Stimulated activated CD4-positive, alpha-beta T cell treated with anti-CD3 and anti-CD28 coated beads, Interleukin-4, amount 100 ng/mL, for 1 hour (primary cell): ENCODE results near the gene SPSB3.

ENCODE experiments used
- DNase-seq: peaks from one replicate; pipeline ENCODE4 v3.0.0-alpha.2; 2020

The SPSB3 gene

DNA sequence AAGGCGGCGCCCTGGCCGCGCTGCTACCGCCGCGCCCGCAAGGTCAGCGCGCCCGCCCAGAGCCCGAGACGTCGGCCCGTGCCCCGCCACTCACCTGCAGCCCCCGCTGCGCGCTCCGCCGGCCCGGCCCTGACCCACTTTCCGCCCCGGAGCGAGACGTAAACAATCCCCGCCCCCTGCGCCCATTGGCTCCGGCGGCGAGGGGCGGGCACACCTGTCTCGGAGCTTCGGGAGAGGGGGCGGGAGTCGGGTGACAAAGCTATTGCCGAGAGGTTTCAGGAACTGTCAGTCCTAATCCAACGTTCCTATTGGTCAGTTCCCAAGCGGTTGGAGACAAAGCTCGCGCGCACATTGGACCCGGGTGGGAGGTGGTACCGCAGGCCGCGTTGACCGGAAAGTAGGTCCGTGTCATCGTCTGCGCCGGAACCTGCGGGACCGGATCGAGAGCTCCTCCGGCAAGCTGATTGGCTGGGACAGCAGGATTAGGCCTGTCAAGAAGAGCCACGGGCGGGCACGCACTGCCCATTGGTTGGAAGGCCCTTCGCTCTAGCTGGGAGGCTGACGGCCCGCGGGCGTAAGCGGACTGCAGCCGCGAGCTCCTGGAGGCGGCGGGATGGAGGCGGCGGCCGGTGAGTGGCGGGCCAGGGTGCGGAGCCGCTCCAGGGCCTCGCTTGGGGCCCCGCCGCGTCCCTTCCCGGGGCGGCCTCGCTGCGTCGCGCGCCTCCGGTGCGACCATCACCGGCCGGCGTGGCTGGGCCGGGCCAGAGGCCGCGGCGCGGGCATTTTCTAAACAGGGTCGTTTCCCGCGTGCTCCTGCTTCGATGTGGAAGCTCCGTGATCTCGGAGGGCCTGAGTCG lies at the start of gene SPSB3, which contains the start of gene NUBP2:
SPSB3 (minus strand) TSS at position 164 of the 857 bp plus-strand sequence. CDS start 1,088 bp downstream, outside the sequence.
NUBP2 (plus strand) TSS at position 553 of the 857 bp plus-strand sequence; CDS start at position 614, 61 bp downstream.
- peak; percentile 96 for DNase-seq

DNA sequence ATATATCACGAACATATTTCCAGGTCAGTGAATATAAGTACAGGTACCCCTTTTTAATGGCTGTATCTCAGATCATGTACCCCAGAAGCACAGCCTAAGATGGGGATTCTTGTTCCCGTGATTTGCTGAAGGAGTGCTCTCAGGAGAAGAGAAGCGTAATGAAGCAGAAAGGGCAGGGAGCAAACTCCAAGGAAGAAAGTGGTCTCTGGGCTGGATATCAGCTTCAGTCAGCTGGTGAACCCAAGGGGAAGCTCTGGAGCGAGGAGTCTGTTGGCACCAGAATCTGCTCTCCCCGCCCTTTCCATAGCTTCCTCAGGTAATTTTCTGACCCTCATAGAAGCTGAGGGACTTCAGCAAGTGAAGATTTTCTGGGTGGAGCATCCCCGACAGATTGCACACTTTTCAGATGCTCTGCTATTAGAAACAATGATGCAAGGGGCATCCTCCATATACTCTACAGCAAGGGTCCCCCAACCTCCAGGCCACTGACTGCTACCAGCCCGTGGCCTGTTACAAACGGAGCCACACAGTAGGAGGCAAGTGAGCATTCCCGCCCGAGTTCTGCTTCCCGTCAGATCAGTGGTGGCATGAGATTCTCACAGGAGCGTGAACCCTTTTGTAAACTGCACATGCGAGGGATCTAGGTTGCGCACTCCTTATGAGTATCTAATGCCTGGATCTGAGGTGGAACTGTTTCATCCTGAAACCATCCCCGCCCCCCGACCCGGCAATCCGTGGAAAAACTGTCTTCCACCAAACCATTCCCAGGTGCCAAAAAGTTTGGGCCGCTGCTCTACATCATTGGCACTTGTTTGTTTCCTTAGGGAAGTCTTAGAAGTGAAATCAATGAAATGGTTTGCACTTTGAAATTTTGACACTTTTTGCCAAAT lies 49.1 kb upstream of the SPSB3 start:
- no peak for DNase-seq

DNA sequence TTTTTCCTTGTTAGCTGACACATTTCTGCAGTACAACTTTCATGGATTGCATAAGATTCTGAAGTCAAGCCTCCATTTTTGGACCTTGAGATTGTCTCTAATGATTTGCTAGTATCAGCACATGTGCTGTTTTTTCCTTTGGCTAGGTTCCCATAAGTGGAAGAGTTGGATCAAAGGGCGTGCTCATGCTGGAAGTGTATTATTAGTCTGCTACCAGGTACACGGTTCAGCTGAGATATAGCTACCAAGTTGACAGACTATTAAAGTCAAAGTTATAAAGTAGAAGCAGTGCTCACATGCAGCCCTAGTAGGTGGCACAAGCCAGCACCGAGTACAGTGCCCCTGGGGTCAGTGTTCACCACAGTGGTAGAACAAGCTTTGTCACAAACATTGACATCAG lies 47.8 kb upstream of the SPSB3 start:
- no peak for DNase-seq

DNA sequence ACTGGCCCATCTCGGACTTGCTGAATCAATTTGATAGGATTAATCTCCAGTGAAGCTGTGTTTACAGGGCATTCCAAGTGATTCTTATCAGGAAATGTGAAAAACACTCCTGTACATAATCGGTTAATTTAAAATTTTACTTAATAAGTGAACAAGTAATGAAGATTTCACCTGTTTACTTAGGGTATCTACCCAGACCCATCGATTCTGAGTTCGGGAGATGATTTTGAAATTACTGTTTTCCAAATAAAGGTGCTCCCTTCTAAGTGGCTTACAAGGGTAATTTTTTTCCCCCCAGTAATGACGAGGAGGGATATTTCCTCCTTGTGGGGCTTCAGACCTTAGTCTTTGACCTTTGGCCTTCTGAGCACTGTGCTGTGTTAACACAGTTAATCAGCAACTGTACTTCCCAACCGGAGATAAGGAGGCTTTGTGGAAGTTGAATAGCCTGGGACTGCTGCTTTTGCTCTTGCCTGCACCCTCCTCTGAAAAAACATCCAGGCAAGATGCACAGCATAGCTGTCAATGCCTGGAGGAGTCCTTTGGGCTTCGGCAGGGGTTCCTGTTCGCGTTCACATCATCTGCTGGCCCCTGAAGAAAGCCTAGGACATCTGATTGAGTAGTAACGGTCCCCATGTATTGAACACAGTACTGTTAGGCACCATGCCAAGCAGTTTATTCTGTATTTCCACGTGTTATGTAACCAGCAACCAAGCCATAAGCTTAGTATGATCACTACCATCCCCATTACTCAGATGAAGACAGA lies 46.5 kb upstream of the SPSB3 start:
- DNase-seq: no peak

DNA sequence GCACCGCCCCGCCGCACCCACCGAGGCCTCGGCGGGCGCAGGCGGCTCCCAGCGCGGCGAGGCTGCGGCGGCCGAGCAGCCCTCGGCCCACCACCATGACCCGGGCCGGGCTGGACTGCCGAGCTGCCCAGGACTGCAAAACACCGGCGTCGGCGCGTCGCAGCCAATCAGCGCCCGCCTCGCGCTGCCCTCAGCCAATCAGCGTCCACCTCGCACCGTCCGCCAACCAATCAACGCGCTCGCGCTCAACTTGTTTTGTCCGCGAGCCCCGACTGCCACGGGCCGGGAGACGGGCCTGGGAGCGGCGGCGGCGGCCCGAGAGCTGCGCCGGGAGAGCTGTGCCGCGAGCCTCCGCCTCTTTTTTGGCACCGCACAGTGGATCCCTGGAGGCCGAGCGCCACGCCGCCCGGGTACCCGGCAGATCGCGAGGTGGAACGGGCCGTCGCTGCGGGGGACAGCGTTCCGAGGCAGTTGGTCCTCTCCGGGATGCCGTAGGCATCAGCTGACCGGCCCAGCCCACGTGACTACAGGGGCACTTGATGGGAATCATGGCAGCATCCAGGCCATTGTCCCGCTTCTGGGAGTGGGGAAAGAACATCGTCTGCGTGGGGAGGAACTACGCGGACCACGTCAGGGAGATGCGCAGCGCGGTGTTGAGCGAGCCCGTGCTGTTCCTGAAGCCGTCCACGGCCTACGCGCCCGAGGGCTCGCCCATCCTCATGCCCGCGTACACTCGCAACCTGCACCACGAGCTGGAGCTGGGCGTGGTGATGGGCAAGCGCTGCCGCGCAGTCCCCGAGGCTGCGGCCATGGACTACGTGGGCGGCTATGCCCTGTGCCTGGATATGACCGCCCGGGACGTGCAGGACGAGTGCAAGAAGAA lies 44.6 kb upstream of the SPSB3 start, which contains the start of the genes FAHD1 and HAGH:
FAHD1 (plus strand) TSS at position 516 of the 883 bp plus-strand sequence; CDS start at position 549, 33 bp downstream.
HAGH (minus strand) TSS at position 135 of the 883 bp plus-strand sequence; CDS start at position 97, 38 bp downstream.
- peak; percentile 89 for DNase-seq

DNA sequence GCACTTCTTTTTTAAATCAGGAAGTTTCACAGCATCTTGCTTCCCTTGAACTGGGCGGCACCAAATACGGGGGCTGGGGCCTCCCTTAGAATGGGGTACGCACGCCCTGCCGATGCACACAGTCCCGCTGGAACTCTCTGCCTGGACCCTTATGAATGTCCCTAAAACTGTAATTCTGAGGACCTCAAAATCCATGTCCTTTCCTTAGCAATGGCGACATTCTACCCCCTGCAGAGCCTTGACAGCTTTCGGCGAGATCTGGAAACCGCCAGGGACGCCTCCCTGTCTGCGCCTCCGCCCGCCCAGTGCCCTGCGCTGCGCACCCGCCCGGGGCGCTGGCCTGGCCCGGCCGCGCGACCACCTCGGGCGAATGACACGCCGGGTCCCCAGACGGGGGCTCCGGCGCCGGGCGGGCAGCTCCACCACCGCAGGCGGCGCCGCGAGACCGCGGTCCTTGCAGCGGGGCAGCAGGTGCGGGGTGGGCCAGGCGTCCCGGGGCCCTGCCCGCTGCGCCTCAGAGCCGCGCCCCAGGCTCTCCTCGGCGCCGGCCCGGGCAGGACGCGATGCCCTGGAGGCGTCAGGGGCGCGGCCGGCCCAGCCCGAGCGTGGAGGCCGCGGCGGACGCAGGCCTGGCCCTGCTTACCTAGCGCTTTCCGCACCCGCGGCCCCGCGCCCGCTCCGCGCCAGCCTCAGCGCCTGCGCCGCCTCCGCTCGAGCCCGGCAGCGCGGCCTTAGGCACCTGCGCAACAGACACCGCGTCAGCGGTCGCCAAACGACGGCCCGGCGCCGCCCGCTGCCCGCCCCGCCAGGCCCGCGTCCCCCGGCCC lies 43.7 kb upstream of the SPSB3 start:
- DNase-seq: peak; percentile 73

DNA sequence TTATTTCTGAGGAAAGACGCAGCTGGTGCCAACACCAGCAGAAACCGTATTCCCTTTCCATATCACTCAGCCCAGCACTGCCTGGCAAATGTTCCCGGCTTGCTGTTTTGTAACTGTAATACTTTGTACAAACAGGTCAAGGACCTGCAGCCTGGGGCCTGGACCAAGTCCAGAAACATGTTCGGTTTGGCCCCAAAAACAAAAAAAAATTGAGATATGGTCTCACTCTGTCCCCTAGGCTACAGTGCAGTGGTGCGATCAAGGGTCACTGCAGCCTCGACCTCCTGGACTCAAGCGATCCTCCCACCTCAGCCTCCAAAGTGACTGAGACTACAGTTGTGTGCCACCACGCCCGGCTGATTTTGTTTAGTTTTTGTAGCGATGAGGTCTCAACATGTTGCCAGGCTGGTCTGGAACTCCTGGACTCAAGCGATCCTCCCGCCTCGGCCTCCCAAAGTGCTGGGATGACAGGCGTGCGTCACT lies 43.1 kb upstream of the SPSB3 start:
- no peak for DNase-seq

DNA sequence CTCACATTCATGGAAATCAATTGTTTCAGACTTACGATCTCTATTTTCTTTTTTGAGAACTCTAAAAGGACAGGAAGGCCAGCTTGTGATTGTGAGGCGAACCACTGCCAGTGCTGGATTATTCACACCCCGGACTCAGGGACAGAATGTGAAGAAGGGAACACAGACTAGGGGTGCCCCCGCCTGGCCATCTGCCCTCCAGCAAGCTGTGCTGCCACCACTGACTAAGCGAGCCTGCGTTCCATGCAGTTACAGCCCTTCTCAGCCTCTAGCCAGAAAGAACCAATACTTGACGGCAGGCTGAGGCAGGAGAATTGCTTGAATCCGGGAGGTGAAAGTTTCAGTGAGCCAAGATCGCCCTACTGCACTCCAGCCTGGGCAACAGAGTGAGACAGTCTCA lies 41.5 kb upstream of the SPSB3 start:
- DNase-seq: no peak

DNA sequence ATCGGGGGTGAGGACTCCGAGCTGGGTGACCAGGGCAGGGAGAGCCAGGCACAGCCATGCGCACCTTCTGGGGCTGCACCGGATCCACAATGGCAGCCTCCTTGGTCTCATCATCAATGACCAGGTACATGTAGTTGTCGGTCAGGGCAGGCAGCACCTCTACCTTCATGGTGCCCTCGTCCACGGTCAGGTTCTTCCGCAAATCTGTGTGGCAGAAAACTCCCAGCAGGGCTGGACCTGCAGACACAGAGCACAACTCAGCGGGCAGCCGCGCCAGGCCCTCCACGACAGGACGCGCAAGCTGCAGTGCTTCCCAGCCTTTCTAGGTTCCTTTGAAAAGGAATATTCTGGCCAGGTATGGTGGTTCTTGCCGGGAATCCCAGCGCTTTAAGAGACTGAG lies 40.4 kb upstream of the SPSB3 start:
- DNase-seq: no peak

DNA sequence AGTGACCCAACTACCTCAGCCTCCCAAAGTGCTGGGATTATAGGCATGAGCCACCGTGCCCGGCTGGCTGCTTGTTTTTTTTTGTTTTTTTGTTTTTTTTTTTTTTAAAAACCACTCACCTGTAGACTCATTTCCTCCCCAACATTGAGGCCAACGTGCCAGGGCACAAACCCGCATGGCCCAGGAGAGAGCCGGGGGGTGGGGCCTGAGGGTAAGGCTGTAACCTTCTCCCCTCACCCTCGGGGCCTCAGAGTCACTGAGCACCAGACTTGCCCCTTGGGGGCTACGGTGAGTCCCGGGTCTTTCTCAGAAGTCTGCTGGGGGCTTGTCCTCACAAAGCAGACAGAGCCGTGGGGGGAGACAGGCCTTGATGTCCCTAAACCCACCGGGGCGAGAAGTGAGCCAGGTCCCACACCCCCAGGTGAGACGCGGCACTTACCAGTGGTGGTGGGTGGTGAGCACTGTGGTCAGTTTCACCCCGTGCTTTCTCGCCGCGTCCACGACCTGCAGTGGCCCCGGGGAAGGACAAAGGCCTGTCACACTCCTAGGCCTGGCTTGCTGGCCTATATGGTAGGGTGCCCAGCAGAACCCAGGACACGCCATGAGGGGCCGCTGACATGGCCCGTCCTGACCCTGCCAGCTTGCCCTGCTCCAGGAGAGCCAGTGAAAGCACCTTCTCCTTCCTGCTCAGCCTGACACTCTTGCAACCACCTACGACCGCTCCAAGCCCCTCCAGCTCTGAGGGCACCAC lies 39.7 kb upstream of the SPSB3 start:
- DNase-seq: no peak

DNA sequence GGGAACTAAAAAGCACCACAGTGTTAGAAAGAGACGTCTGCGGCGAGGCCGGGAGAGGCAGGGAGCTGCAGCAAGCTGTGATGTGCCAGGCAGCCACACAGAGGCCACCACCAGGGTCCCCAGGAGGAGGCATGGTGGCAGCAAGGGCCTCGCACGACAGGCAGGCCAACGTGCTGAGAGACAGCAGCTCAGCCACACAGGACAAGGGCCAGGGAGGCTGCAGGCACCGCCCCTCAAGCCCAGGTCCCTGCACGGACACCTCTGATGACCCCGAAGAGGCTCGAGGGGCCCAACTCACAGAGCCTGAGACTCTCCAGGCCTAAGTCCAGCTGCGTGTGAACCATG lies 38.5 kb upstream of the SPSB3 start:
- no peak for DNase-seq

DNA sequence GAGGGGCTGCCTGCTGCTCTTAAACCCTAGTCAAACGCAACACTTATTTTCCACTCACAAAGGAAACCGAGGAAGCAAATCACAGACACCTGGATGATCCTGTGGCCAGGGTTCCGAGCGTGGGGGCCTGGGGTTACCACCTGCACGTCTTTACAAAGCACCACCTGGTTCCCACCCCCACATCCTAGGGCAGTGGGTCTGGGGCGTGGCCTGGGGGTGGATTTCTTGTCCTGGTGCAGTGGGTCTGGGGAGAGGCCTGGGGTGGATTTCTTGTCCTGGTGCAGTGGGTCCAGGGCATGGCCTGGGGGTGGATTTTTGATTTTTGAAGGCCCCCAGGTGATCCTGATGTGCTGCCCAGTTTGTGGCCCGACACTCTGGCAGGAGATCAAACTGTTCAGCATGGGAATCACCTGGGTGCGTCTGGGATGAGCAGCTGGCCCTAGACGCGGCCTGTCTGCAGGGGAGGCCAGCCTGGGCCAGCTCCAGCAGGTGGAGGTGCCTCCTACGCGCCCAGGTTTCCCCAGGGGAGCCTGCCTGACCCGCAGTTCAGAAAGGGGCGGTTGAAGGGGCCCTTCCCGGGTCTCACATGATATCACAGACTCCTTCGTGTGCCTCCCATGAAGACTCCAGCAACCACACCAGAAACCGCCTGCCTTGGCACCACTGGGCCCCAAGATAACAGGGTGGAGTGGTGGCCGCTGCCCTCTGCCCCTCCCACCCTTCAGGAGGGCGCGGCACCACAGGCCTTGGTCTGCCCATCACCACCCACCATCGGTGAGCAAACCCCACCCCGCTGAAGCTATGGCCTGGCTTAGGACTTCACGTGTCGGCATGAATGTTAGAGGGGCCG lies 38.0 kb upstream of the SPSB3 start:
- no peak for DNase-seq

DNA sequence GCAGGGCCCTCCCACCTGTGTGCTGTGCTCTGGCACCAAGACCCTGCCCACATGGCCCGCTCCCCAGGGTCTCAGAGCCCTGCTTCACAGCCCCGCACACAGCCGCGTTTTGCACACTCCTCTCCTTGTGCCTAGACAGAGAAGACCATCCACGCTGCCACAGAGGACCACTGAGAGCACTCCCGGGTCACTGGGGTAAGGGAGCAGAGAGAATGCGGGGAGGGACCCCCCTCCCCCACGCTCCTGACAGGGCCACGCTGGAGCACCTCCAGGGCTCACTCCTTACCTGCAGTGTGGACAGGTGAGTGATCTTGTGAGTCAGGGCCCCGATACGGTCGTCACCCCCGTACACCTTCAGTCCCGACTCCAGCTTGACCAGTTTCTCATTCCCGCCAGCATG lies 37.2 kb upstream of the SPSB3 start:
- no peak for DNase-seq

DNA sequence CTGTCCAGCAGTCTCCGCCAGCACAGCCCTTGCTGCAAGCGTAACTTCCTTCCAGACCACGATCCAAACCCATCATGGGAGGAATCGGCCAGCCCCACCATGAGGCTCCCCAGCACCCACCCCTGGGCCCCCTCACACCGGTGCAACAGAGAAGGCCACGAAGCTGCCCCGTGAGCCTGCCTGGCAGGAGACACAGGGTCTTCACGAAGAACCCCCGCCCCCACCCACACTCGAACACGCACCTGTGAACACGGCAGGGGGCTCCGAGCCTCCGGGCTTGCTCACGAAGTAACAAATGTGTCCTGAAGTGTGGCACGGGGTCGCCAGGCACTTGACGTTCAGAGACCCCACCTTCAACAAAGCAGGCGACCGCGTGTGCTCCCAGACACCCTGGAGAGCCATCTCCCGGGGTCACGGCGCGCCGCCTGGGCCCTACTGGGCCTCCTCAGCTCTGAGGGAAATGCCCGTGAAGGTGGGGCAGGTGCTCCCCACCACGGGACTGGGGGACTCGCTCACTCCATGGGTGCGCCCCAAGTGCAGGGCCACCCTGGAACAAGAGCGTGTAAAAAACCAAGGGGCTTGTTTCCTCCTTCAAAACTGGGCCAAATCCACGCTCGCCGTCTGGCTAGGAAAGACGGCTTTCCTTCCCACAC lies 36.6 kb upstream of the SPSB3 start:
- no peak for DNase-seq

DNA sequence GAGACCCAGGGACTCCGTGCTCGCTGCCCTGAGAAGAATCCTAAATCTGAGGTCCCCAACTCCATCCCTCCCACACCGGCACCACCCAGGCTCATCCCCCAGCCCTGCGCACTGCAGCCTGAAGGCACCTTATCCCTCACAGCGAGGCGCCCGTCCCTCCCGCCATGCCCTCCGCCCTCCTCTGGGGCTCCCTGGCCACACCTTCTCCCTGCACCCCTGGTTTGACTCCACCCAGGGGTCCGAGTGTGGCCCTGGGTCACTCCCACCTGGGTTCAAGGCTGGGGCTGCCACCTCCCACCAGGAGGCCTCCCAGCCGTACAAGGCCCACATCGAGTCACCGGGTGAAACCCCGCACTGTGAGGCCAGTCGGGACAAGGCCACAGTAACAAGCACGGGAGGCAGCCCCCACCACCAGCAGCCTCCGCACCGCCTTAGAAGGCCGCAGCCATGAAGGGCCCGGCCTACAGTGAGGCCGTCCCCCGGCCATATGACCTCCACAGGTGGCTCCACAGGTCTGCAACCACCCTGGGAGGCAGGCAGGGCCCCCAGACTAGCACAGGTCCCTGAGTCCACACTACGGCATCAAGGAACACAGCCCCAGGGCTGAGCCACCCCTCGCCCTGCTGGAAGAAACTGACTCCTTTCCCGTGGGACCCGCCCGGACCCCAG lies 36.0 kb upstream of the SPSB3 start:
- DNase-seq: no peak

DNA sequence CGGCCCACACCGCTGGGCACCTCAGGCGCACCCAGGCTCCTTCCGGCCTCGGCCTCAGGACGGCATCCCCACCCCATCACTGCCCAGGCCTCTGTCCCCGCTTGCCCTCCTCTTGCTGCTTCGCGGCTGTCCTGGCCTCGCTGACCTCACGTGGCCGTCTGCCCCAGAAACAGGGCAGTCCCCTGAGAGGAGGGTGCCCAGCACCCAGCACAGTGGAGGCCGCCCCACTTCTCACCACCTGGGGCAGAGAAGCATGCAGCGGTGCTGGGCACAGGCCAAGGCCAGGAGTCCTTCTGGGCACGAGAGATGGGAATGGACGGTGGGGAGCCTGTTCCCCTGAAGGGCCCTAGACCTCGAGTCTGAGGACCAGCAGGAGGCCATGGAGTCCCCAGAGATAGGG lies 35.3 kb upstream of the SPSB3 start:
- no peak for DNase-seq

DNA sequence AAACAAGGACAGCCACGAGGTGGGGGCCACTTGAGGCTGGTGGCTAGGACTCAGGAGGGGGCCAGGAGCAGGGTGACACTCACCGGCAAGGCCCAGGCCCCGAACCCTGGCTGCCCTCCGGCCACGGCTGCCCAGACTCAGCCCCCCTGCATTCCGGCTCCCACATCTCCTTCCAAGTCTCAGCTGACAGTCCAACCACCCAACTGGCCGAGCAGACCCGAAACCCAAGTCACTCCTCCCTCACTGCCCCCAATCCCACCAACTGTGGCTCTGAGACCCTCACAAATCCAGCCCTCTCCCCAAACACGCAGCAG lies 34.9 kb upstream of the SPSB3 start:
- no peak for DNase-seq
